GM03348 (cell line): ENCODE measurements around the gene CUL2.
"Not testable (repeated sequence)": the region's sequence is repeated elsewhere in the genome, so short reads cannot be mapped to it uniquely, and the experiment has no call there.

ENCODE experiments used
- DNase-seq: peaks from one replicate; pipeline ENCODE4 v3.0.0; 2012; ENCODE audit warnings: low spot score

Gene CUL2

GRCh38 chr10:35079763-35080162 lies 10.4 kb downstream of the CUL2 start:
- DNase-seq: peak; percentile 77

- no peak for DNase-seq
Observed at GRCh38 chr10:35079265-35079664, 10.9 kb downstream of the CUL2 start.

DNA sequence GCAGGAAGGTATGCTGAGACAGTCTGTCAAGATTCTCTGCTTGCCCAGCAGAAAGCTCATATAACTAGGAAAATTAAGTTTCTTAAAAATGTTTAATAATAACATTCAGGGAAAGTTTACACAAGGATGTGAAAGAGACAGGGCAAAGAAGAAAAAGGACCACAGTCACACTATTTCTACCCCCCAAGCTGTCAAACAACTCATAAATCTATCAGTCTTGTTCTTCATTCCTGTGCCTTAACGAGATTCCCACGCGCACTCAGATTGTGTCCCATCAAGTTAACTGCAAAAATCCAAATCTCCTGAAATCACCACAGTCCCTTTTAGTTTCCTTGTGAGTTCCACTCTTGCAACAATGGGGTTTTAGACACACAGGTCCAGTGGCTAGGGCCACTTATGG lies 14.9 kb downstream of the CUL2 start:
- no peak for DNase-seq

GRCh38 chr10:35074266-35074665 lies 15.9 kb downstream of the CUL2 start:
- no peak for DNase-seq

DNA sequence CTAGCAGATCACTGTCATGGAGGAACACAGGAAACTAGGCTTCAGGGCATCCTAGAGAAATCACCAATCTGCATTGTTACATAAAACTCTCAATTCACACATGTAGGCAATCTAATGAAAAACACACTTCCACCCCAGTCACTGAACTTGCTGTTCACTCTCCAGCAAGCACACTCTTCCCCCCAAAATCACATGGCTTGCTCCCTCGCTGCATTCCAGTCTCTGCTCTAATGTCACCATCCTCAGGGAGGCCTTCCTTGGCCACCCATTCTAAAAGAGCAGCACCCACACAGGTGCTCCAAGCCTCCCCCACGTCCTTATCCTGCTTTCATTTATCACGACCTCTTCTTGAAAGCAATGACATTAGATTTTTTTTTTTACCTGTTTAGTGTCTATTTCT lies 19.6 kb downstream of the CUL2 start:
- no peak for DNase-seq

DNA sequence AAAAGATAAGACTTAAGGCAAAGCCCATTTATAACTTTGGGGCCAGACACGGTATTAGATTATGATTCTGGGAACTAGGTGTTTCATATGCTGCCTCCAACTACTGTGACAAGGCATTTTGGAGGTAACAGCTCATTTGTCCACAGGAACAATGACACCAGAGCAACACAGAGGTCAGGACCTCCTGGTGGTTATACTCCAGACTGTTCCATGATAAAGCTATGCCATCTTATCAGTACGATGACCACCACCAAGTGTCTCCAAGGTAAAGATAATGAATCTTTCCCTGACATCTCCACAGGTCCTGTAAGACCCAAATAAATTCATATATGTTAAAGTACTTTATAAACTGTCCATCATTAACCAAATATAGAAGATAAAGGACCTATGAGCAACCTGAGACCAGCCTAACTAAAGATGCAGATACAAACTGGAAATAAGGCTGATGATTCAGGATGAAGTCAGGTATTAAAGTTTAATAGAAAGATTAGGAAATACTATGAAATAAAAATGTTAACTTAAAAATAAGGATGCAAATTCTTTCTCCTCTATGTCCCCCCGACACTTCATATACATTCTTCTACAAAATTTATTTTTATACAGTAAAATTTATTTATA lies 26.2 kb downstream of the CUL2 start:
- DNase-seq: no peak

- DNase-seq: no peak
Observed at GRCh38 chr10:35059481-35059880, 30.7 kb downstream of the CUL2 start.

DNA sequence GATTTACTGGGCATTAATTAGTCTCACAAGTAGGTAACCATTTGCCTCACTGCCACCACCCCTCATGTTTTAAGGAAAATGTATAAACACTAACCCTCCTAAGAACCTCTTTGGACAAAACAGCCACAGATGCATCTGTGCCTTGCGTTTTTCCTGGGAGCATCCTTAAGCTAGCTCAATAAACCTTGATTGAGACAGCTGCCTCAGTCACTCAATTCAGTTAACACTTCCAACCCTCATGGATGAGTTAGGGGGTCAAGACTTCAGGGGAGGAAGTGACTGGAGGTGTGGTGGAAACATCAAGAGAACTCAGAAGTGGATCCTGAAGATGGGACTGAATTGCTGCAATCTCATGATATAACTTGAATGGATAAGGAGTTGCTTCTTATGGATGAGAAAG lies 31.5 kb downstream of the CUL2 start:
- DNase-seq: no peak

GRCh38 chr10:35058134-35058533 lies 32.0 kb downstream of the CUL2 start:
- DNase-seq: peak; percentile 89

GRCh38 chr10:35056686-35057085 lies 33.5 kb downstream of the CUL2 start:
- DNase-seq: no peak

- DNase-seq: no peak
Observed at GRCh38 chr10:35056133-35056532, 34.0 kb downstream of the CUL2 start.

DNA sequence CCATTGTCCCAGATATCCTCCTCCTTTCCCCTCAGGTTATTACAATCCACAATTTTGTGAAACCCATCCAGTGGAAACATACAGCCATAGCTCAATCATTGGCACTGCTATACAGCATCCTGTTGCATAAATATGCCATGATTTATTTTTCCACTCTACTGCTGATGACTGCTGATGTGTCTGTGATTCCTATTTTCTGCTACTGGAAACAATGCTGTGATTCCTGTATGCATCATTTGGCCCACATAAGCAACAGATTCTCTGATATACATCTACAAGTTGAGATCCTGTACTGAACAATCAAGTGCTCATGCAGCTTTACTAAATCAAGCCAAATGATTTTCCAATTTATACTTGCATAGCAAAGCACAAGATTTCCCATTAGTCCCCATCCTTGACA lies 39.6 kb downstream of the CUL2 start:
- DNase-seq: no peak

DNA sequence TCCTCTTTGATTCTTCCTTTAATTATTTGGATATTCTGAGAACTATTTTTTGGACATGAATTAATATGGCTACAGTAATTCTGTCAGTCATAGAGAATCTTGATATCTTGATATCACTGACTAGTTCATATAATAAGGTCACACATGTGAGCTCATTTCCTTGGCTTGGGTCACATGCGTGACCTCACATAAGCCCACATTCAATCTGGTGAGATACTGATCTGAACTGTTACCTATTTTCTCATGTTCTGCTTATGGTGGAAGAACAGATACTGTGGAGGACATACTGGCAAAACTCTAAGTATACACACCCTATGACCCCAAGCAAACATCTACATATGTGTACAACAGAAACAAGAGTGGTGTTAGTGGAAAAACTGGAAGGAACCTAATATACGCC lies 44.1 kb downstream of the CUL2 start:
- no peak for DNase-seq

GRCh38 chr10:35045275-35045674 lies 44.9 kb downstream of the CUL2 start:
- DNase-seq: not testable (repeated sequence)

DNA sequence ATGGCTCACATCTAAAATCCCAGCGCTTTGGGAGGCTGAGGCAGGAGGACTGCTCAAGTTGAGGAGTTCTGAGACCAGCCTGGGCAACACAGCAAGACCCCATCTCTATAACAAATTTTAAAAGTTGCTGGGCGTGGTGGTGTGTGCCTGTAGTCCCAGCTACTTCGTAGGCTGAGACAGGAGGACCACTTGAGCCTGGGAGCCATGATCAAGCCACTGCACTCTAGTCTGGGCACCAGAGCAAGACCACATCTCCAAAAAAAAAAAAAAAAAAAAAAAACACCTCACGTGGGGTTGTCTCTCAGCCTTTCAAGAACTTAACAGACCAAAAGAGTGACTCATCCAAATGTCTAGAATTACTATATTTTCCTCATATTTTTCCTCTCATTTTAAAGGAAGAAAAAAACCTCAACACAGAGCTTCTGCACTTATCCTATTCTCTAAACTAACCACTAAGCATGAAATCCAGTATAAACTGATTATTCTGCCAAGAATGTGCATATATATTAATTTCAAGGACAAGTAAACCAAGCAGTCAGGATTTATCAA lies 46.3 kb downstream of the CUL2 start:
- peak; percentile 13 for DNase-seq

DNA sequence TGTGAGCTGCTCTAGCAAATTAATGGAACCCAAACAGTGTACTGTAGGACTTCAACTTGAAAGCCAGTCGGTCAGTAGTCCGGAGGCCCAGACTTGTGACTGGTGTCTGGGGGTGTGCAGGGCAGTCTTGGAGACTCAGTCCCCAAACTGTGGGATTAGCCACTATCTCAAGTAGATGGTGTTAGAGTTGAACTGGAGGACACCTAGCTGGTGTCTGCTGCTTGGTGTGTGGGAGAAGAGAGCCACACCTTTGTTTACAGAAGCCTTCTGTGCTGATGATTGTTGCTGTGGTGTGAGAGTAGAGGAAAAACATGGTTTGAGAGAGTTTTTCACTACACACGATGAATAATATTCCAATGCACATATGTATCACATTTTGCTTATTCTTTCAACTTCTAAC lies 47.4 kb downstream of the CUL2 start:
- no peak for DNase-seq

DNA sequence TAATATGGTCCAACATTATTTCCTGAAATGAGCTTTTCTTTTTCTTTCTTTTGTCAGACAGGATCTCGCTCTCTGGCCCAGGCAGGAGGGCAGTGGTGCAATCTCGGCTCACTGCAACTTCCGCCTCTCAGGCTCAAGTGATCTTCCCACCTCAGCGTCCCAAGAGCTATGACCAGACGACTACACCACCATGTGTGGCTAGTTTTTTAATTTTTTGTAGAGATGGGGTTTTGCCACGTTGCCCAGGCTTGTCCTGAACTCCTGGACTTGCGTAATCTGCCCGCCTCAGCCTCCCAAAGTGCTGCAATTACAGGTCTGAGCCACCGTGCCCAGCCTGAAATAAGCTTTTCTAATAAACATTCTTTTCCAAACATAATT lies 48.6 kb downstream of the CUL2 start:
- DNase-seq: no peak

DNA sequence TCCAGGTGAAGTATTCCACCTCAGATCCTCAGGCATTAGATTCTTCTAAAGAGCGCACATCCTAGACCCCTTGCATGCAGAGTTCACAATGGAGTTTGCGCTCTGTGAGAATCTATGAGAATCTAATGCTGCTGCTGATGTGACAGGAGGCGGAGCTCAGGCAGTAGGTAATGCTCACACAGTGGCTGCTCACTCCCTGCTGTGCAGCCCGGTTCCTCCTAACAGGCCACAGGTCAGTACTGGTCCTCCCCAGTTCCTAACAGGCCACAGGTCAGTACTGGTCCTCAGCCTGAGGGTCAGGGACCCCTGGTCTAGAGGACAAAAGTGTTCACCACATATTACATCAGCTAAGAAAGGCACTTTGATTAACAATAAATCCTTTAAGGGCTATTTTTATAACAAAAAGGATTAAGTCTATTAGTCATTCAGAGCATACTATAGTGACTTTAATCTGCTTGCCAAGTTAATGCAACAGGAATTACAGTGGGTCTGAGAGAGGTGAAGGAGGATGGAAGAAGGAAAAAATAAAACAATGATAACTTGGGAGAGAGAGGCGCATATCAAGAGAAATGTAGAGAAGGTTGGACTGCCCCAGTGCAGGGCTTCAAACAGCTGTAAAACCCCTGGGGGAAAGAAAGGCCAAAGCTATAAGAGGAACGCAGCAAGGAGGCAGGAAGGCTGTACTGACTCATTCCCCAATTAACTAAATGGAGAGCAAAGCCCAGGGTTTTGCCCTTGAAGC lies 49.2 kb downstream of the CUL2 start:
- peak; percentile 48 for DNase-seq

GRCh38 chr10:35037104-35037503 lies 53.0 kb downstream of the CUL2 start:
- no peak for DNase-seq

GRCh38 chr10:35035606-35036005 lies 54.5 kb downstream of the CUL2 start:
- DNase-seq: no peak

DNA sequence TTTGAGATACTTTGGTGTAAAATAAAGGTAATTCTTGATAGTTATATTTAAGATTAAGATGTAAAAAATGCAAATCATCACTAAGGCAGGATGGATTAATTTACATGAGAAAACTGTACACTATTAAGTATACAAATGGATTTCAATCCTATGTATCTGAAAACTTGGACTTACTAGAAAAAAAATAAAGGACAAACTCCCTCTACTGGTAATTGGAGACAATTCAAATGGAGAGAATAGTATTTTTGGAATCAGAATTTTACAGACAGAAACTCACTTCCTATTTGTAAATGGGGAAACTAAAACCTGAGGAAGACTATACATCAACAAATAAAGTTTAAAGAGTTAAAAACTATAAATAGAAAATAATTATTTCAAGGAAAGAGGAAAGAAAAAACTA lies 62.6 kb downstream of the CUL2 start:
- DNase-seq: peak; percentile 46

DNA sequence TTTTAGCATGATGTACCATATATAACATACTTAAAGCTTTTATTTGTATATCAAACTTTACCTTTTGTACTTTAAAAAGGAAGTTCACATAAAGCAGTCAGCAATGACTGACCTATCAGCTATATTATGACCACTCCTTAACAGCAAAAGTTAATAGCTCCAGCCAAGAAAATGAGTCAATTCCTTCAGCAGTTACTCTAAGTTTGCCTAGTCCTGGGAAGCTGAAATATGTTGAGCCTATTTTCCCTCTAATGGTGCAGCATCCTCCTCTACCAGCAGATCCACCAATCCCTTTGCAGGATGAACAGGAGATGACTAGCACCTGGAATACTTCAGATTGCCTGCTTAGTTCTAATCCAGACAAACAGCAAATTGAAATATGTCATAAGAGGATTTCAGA lies 64.2 kb downstream of the CUL2 start:
- DNase-seq: peak; percentile 55

DNA sequence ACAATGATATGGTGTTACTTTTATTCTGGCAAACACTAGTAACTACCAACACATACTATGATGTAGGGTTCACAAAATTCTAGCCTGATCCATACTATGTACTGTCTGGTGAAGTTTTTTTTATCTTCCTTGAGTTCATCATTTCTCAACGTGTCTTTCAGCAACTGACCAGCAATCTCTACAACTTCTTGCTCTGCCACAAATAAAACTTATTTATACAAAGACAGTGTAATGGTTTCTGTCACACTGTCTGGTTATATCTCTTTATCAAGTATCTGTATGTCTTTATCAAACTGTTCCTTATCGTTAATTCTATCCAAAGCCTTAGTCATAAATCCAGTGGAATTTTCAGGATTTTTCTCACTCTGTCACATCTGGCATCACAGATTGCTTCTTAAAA lies 69.7 kb downstream of the CUL2 start:
- no peak for DNase-seq
